Heart right ventricle (tissue), 16 donors: ENCODE results near the gene NRTN. TPM values are rescaled to one million over a fixed set of nuclear protein-coding genes. Genes with fewer than 3 reads are reported as not detected.

Experiments
- ATAC-seq, 8 donors: fragments of 200-7000 bp; cut with Tn5 transposase; one replicate each; pipeline ENCODE4 v1.9.1; 2020; ENCODE audit warnings: mild to moderate bottlenecking in 8 of 8, moderate library complexity in 8 of 8, moderate number of reproducible peaks in 1 of 8
- DNase-seq, 2 donors: peaks; one replicate each; pipeline ENCODE4 v3.0.0-alpha.2; 2020
- H3K27ac ChIP-seq, 10 donors: fragments of 200-600 bp; sonication (generic) in 2 of 10; one replicate each; pipeline versions ENCODE4 v1.5.0 to v1.8.0; 2020 to 2022; ENCODE audit warnings: mild to moderate bottlenecking in 3 of 10
- H3K27me3 ChIP-seq, 7 donors: fragments of 200-600 bp; one replicate each; pipeline ENCODE4 v1.8.0; 2021 to 2022; ENCODE audit warnings: mild to moderate bottlenecking in 2 of 7
- H3K36me3 ChIP-seq, 9 donors: fragments of 200-600 bp; sonication (generic) in 1 of 9; one replicate each; pipeline versions ENCODE4 v1.5.0 to v1.8.0; 2020 to 2022; ENCODE audit warnings: mild to moderate bottlenecking in 2 of 9
- H3K4me1 ChIP-seq, 9 donors: fragments of 200-600 bp; sonication (generic) in 1 of 9; one replicate each; pipeline versions ENCODE4 v1.5.0 to v1.8.0; 2020 to 2022; ENCODE audit warnings: mild to moderate bottlenecking in 4 of 9
- H3K4me3 ChIP-seq, 10 donors: fragments of 200-600 bp; sonication (generic) in 2 of 10; one replicate each; pipeline versions ENCODE4 v1.5.0 to v1.8.0; 2020 to 2022; ENCODE audit warnings: mild to moderate bottlenecking in 7 of 10, moderate library complexity in 2 of 10
- H3K9me3 ChIP-seq, 11 donors: fragments of 200-600 bp in 10 of 11; sonication (generic) in 2 of 11; one replicate each; pipeline versions ENCODE4 v1.5.0 to v1.8.0; 2013 to 2022; ENCODE audit warnings: mild to moderate bottlenecking in 2 of 11, control low read depth in 1 of 11, moderate library complexity in 1 of 11
- WGBS, 2 donors: extraction: QIAGEN DNeasy Blood & Tissue Kit; methylation state at CpG; one replicate each; pipeline ENCODE4 v1.1.7; 2013; ENCODE audit warnings: inconsistent platforms in 1 of 2; 5-methylcytosine and 5-hydroxymethylcytosine counted together
- intact Hi-C, 10 donors: fragments of 100-400 bp; cut with DNase I; formaldehyde crosslinking; loops; one replicate each; pipeline versions ENCODE4 v1.11.1 to v1.14.2; 2022
- polyA plus RNA-seq, 2 donors: library from polyadenylated mRNA; stranded (reverse); fragments of 200-250 nt; gene quantifications; one replicate each; pipeline ENCODE4 v1.2.3, GENCODE V29; 2013
- total RNA-seq, 10 donors: library from RNA; stranded (reverse); fragmentation: NEBNext Ultra II Directional in 3 of 10; extraction: Animal tissue kit (Norgen Biotek cat#: 25700) in 3 of 10; gene quantifications; one replicate each; pipeline versions ENCODE4 v1.2.1 to v1.2.4, GENCODE V29; 2021 to 2023
- TF ChIP-seq, protein P1 (sequence below), 9 donors: fragments of 200-600 bp; sonication (generic) in 2 of 9; IDR thresholded peaks; one replicate each; pipeline versions ENCODE4 v1.5.0 to v1.8.0; 2021 to 2022; ENCODE audit warnings: antibody characterized with exemption in 9 of 9, mild to moderate bottlenecking in 5 of 9, moderate library complexity in 1 of 9
- donor health status: Arrhythmogenic right ventricular cardiomyopathy.
- donor health status: ischemic (EF 13 %, LVEDD 7.1; RV severe dilation, severe dysfunction).
- donor health status: healthy with polysubstance abuse.
- donor health status: DM: no; HTN: yes; CAD: no.
- donor health status: DM: no; HTN: no; CAD: no.
- donor health status: ischemic (EF 25% LVEDD 6.9; RV normal size, moderate dysfunction).
- donor health status: ischemic (EF 25% LVEDD 5.7; RV mildly dilated, moderate dysfunction).
- donor health status: healthy.
- donor health status: DM: yes; HTN: yes; CAD: no.
- donor health status: Ischemic cardiomyopathy.
- donor health status: ischemic (EF 35%, LVEDD 5.7; RV mildly dilated, moderate dysfunction).
- donor health status: nonischemic (EF 11% LVEDD 7.7; RV severe dilation, severe dysfunction).
- donor health status: DM: yes; HTN: yes; CAD: no.
- donor health status: PGD.
- donor health status: ischemic (EF 29% LVEDD 5.4; RV normal size, mild dysfunction).
- donor health status: nonischemic (EF 23%, LVEDD 6.1; RV moderate dilation, normal function).

NRTN gene
- total and polyA plus RNA-seq, 12 donors = 4.5 to 40.4 (median 16.2) TPM

DNA sequence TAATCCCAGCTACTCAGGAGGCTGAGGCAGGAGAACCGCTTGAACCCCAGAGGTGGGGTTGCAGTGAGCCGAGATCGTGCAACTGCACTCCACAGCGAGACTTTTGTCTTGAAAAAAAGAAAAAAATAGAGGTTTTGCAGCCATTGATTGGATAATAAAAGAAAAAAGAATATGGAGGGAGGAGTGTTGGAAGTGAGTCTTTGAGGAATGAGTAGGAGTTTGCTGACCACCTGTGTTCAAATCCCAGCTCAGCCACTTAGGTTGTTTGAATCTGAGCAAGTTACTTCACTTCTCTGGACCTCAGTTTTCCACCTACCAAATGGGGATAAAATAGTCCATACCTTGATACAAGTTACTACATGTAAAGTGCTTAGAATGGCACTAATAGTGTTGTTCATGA lies 6.2 kb downstream of the NRTN start:
- WGBS, 2 donors = 91 to 97% methylated on average over 4 of the region's 4 CpGs
- Histone ChIP-seq H3K36me3 (no peaks in the 10 kb centered on the region), H3K9me3 (no peaks in the 10 kb centered on the region), H3K4me1 (peaks cover 0 to under 1% (median 0%) of the 10 kb centered on the region in 9 donors), H3K27me3 (peaks cover 0 to 10% (median 0%) of the 10 kb centered on the region in 7 donors), H3K27ac (no peak overlapping the region), H3K4me3 (no peak overlapping the region)
- intact Hi-C loops = no loop called here
- TF ChIP-seq, protein P1, sequence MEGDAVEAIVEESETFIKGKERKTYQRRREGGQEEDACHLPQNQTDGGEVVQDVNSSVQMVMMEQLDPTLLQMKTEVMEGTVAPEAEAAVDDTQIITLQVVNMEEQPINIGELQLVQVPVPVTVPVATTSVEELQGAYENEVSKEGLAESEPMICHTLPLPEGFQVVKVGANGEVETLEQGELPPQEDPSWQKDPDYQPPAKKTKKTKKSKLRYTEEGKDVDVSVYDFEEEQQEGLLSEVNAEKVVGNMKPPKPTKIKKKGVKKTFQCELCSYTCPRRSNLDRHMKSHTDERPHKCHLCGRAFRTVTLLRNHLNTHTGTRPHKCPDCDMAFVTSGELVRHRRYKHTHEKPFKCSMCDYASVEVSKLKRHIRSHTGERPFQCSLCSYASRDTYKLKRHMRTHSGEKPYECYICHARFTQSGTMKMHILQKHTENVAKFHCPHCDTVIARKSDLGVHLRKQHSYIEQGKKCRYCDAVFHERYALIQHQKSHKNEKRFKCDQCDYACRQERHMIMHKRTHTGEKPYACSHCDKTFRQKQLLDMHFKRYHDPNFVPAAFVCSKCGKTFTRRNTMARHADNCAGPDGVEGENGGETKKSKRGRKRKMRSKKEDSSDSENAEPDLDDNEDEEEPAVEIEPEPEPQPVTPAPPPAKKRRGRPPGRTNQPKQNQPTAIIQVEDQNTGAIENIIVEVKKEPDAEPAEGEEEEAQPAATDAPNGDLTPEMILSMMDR (IDR thresholded peaks at IDR 0.05) = no peak
- no peak for DNase-seq
- no peak for ATAC-seq

DNA sequence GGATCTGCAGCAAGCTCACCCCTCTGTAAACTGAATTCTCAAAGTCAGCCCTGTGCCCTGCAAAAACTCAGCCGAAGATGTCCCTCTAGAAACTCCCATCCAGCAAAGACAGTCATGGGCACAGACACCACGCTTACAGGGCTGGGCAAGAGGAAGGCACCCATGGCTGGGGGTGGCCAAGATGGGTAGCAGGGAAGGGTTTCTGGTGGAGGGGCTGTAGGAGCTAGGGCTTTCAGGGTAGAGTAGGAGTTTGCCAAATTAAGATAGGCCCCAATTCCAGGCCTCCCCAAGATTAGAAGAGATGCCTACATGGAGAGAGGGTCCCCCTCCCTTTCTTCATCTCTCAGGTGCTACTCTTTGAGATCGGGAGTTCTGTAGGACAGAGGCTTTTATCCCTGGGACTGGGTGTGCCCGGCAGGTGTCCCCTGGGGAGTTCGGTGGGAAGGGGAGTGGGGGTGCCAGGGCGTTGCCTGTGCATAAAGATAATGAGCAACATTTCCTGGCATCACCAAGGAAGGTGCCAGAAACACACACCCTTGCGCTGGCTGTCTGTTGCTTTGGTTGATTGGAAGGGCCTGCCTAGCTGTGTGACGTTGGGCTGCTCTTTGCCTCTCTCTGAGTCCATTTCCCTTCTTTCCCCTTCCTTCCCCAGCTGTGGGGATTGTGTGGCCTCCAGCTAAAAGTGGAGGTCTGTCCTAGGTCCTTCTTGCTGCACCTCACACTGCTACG lies 9.4 kb downstream of the NRTN start:
- no peaks in the 10 kb centered on the region for H3K4me1 ChIP-seq
- H3K27ac ChIP-seq = no peak overlapping the region
- peaks cover 0 to 4% (median 0%) of the 10 kb centered on the region in 7 donors for H3K27me3 ChIP-seq
- TF ChIP-seq, protein P1 (IDR thresholded peaks at IDR 0.05) = no peak
- intact Hi-C loops = no loop called here
- no peak overlapping the region for H3K4me3 ChIP-seq
- no peak for DNase-seq
- WGBS, 2 donors = 73 to 75% methylated on average over 9 of the region's 9 CpGs
- no peak for ATAC-seq
- no peaks in the 10 kb centered on the region for H3K9me3 ChIP-seq
- no peaks in the 10 kb centered on the region for H3K36me3 ChIP-seq

DNA sequence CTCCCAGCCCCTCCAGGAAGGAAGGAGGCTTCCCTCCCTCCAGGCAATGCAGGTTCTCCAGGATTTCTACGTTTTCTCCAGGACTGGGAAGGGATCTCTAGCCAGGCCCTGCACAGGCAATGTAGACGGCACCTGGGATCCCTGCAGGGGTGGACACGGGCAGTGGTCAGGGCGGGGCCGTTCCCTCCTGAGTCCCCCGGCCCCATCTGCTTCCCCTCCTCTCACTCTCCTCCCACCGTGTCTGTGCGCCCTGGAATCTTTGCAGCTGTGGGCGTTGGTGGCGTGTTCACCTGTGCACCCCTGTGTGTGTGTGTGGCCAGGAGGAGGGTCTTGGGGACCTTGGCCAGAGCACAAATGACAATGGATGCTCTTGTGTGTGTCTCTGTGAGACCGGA lies 10.0 kb downstream of the NRTN start:
- no peak for DNase-seq
- peak in 1 of 8 donors; percentile 32 for ATAC-seq
- peaks cover 0 to 4% (median 0%) of the 10 kb centered on the region in 7 donors for H3K27me3 ChIP-seq

DNA sequence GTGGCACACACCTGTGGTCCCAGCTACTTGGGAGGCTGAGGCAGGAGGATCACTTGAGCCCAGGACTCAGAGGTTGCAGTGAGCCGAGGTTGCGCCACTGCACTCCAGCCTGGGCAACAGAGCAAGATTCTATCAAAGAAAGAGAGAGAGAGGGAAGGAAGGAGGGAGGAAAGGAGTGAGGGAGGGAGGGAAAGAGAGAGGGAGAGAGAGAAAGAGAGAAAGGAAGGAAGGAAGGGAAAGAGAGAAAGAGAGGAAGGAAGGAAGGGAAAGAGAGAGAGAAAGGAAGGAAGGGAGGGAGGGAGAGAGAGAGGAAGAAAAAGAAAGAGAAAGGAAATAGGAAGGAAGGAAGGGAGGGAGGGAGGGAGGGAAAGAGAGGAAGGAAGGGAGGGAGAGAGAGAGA lies 12.4 kb downstream of the NRTN start:
- Histone ChIP-seq H3K27ac (no peak overlapping the region), H3K36me3 (no peaks in the 10 kb centered on the region), H3K27me3 (peaks cover 0 to 4% (median 0%) of the 10 kb centered on the region in 7 donors), H3K4me3 (no peak overlapping the region), H3K4me1 (no peaks in the 10 kb centered on the region), H3K9me3 (no peaks in the 10 kb centered on the region)
- WGBS, 2 donors = 88 to 92% methylated on average over 2 of the region's 2 CpGs
- no peak for ATAC-seq
- TF ChIP-seq, protein P1 (IDR thresholded peaks at IDR 0.05) = no peak
- intact Hi-C loops = no loop called here
- DNase-seq = no peak

More for the DNA sequence above, 10.0 kb downstream of the NRTN start:
- H3K36me3 ChIP-seq = no peaks in the 10 kb centered on the region
- 65 to 77% methylated on average over 11 of the region's 11 CpGs for WGBS, 2 donors
- no peaks in the 10 kb centered on the region for H3K9me3 ChIP-seq
- no peaks in the 10 kb centered on the region for H3K4me1 ChIP-seq
- no peak overlapping the region for H3K4me3 ChIP-seq
- TF ChIP-seq, protein P1 (IDR thresholded peaks at IDR 0.05) = no peak
- no peak overlapping the region for H3K27ac ChIP-seq
- intact Hi-C loops = no loop called here
